Measurements from ENCODE around the gene ZKSCAN4.

The ZKSCAN4 gene

DNA sequence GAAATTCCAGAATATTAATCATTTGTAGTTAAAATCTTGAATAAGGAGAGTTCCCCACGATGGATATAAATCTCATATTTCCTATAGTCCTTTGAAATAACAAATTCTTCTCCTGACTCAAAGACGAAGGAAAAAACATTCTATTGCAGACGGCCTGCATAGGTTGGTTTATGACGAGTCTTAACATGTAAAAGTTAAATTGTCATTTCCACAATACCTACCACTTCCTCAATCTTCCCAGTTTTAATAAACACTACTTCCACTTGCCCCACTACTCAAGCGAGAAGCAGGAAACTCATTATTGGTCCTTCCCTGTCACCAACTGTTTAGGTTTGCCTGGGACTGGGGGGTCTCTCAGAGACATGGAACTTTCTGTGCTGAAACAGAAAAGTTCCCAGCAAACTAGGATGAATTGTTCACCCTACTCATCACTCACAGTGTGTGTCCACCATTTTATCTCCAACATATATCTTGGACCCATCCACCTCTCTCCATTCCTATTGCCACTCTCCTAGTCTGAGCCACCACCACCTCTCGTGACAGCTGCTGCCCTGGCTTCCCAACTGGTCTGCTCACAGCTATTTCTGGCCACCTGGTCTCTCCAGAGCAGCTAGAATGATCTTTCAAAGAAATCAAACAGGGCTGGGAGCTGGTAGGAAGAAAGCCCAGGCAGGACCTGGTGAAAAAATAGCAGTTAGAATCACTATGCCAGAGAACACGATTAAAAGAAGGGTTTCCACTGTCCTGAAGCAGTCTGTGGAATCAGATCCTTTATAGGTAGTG lies 42.1 kb downstream of the ZKSCAN4 start:
- DNase-seq (ENCODE audit: low read depth in 2 of 2) = no peak

DNA sequence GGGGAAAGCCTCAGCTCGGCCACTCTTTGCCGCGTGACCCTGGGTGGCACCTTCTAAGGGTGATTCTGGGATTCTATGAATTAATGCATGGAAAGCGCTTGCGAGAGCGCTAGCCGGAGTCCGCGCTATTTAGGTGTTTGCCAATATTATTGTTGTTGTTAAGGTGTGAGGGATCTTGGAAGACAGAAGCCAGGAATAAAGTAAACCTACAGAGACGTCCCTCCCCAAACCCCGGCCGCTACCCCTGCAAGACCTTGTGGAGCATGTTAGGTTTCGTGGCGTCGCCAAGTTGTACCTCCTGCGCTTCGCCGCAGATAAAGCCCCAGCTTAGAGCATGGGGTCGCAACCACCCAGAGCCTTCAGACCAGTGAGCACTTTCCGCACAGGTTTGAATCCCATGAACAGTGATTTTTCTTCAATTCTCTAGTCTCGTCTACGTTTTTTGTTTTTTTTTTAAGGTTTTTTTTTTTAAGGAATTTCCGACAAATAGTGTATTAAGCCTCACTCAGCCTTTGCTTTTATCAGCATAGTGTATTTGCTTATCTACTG lies 43.9 kb downstream of the ZKSCAN4 start:
- DNase-seq (ENCODE audit: low read depth in 2 of 2) = no peak

DNA sequence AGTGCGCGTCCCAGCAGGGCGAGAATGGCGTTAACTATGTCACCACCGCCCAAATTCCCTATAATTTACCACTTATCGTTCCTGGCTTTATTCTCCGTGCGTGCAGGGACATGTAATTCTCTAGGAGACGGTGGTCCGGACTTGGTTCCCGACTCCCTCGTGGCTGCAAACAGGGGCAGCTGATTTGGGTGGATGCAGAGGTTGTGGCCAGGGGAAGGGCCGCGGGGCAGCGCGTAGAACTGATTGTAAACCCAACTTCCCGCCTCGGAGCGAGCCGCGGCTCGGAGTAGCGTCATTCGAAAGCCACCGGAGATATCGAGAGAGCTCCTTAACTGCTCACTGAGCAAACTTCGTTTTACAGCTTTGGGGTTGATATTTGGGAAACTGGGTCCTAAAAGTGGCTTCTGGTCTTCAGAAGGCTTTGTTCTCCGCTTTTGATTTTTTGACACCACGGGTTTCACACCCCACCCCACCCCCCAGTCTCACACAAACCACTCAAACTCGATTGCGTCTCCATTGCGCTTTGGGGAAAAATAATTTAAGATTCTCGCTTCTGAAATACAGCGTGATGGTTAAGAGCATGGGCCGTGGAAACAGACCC lies 44.5 kb downstream of the ZKSCAN4 start:
- DNase-seq (ENCODE audit: low read depth in 2 of 2) = peak in 1 of 2 donors; percentile 14

DNA sequence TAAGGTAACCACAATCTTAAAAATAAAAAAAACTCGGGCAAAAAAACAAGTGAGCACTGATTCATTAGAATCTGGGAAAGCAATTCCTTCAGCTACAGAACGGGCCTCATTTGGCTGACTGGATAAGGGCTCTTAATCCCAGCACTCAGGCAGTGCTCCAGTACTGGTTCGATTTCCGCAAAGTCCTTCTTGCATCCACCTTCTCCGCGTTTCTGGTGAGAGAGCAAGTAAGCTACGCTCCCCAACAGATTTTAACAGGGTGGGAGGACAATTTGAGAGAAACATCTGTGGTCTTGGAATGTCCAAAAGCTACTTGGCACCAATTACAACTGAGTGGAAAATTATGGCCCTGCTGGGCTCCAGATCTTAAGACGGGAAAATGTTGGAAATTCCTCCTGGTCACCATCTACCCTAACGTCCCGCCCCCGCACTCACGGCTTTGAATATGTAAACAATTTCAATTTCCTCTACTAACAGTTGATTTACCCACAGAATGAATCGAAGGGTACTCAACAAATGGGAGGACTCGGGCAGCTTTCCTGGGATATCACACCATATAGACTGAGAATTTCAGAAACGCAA lies 45.0 kb downstream of the ZKSCAN4 start:
- DNase-seq (ENCODE audit: low read depth in 2 of 2) = no peak

DNA sequence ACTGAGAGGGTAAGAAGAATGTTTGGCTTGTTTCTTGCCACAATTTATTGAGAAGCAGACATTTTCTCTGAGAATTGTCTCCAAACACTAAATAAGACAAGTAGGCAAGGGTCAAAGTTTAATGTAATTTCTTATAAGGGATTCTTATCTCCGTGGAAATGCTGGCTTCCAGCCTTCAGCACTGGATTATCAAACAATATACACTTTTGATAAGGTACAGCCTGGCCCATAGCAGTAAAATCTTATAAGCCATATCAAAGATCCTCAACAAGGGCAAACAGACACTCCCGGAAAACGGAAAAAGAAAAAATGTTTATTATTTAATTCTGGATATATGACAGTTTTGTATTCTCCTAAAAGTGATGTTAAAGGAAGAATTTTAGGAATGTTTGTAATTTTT lies 45.5 kb downstream of the ZKSCAN4 start:
- no peak for DNase-seq (ENCODE audit: low read depth in 2 of 2)

DNA sequence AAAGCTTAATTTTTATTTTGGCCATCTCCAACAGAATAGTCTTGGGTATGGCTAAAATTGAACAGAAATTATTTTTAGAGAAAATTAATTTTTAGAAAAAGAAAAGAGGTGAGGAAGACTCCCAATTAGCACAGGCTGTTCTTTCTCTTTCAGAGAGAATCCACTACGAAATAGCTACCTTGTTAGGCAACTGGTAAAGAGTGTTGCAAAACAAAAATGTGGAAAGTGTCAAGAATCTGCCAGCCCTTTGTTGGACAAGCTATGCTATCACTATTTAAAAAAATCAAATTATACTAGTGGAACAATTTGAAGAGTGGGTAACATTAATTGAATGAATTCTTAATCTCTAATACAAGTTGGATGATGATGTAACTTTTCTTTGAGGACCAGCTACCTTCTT lies 46.2 kb downstream of the ZKSCAN4 start:
- no peak for DNase-seq (ENCODE audit: low read depth in 2 of 2)

DNA sequence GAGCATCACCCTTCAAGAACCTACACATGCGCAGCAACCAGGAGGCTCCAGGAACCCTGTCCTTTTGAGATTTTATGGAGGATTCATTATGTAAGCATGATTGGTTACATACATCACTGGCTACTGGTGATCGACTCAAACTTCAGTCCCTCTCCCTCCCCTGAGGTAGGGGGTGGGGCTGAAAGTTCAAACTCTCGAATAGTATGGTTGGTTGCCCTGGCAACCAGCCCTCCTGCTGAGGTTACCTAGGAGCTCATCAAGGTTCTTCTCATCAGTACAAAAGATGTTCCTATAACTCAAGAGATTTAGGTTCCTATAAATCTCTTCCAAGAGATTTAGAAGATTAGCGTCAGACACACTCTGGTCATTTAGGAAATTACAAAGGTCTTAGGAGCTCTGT lies 48.9 kb downstream of the ZKSCAN4 start:
- DNase-seq (ENCODE audit: low read depth in 2 of 2) = no peak

DNA sequence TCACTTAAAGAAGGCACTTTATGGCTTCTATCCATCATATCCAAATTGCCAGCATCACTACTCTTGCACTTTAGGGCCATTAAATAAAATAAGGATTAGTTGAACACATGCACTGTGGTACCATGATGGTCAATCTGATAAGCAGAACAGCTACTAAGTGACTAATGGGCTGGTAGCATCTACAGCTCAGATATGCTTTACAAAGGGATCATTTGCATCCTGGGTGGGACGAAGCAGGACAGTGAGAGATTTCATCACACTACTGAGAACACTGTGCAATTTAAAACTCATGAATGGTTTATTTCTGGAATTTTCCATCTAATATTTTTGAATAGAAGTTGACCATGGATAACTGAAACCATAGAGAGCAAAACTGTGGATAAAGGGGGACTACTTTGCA lies 52.0 kb downstream of the ZKSCAN4 start:
- DNase-seq (ENCODE audit: low read depth in 2 of 2) = no peak

All from stimulated activated CD4-positive, alpha-beta T cell treated with anti-CD3 and anti-CD28 coated beads, Interleukin-15, amount 100 ng/mL, for 48 hours (primary cell).